Ammon's horn (tissue), 1 donor: ENCODE measurements around the gene ANTKMT.
"Not testable (repeated sequence)": the region's sequence is repeated elsewhere in the genome, so short reads cannot be mapped to it uniquely, and the experiment has no call there.

Experiments
- DNase-seq: peaks from one replicate; pipeline ENCODE4 v3.0.0-alpha.2; 2016; ENCODE audit warnings: low spot score

Gene ANTKMT

DNA sequence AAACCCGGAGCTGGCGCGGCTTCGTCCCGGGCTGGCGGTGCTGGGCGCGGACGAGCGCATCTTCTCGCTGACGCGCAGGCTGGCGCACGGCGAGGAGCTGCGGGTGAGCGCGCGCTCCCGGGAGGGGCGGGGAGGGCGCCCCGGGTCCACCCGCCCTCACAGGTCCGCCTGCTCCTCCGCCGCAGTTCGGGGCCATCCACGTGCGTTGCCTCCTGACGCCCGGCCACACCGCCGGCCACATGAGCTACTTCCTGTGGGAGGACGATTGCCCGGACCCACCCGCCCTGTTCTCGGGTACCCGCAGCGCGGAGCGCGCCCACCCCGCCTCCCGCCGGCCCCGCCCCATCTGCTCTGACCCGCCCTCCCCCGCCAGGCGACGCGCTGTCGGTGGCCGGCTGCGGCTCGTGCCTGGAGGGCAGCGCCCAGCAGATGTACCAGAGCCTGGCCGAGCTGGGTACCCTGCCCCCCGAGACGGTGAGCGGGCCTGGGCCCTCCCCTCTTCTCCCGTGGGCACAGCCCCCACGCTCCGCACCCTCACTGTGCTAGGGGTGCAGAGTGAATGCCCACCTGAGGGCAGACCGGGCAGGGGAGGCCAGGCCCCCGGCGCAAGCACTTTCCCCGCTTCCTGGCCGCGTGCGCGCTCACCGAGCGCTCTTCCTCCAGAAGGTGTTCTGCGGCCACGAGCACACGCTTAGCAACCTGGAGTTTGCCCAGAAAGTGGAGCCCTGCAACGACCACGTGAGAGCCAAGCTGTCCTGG, 7.4 kb downstream of the ANTKMT start:
- peak; percentile 63 for DNase-seq

DNA sequence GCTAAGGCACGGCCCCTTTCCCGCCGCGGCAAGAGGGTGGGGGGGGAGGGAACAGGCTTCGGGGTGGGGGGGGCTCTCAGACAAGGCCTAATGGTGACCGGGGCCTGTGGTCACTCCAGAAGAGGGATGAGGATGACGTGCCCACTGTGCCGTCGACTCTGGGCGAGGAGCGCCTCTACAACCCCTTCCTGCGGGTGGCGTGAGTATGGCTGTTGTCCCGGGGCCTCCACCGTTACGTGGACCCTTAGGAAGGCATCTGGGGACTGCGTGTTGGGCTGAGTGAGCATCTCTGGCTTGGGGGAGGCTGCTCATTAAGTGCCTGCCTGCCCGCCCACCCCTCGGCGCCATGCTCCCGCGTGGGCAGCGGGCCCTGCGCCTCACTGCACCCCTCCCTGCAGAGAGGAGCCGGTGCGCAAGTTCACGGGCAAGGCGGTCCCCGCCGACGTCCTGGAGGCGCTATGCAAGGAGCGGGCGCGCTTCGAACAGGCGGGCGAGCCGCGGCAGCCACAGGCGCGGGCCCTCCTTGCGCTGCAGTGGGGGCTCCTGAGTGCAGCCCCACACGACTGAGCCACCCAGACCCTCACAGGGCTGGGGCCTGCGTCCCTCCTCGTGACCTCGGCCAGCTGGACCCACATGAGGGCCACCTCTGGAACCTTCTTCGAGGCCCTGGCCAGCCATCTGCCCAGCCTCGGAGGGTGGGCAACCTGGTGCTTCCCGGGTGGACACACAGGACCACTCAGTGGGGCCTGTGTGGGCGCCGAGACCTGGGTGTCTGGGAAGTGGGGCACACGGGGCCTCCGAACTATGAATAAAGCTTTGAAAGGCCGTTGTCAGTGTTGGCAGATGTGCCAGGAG, 8.2 kb downstream of the ANTKMT start:
- DNase-seq = no peak

DNA sequence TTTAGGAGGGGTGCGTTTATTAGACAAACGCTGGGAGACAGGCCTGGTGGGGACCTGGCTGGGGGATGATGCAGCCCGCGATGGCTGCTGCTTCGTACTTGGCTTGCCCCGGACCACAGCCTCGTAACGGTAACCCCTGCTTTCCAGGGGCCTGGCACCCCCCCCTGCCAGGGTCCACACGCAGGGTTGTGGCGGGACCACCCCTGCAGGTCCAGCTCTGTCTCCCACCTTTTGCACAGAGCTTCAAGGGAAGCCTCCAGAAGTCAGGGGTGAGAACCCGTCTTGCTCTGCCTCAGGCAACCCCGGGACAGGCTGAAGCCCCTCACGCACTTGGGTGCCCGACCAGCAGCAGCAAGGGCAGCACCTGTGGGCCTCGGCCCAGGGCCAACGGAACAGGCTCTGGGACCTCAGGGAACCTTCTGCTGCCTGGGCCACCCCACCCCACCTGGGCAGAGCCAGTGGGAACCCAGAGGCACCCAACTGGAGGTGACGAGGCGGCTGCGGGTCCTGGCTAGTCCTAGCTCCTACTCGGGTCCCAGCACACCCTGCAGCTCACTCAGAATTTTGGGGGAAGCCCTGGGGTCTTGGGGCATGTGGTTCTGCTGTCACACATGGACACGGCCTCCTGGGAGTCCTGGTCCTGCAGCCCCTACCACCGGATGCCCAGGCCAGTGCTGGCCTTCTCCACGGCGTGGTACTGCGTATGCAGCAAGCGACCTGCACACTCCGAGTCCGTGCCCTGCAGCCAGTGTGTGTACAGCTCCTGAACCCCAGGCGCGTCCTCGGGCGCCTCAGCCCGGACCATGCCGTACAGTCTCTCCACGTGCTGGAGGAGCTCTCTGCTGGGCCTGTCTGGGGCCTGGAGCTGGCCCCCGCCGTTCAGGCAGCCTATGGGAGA, 9.1 kb downstream of the ANTKMT start:
- no peak for DNase-seq

DNA sequence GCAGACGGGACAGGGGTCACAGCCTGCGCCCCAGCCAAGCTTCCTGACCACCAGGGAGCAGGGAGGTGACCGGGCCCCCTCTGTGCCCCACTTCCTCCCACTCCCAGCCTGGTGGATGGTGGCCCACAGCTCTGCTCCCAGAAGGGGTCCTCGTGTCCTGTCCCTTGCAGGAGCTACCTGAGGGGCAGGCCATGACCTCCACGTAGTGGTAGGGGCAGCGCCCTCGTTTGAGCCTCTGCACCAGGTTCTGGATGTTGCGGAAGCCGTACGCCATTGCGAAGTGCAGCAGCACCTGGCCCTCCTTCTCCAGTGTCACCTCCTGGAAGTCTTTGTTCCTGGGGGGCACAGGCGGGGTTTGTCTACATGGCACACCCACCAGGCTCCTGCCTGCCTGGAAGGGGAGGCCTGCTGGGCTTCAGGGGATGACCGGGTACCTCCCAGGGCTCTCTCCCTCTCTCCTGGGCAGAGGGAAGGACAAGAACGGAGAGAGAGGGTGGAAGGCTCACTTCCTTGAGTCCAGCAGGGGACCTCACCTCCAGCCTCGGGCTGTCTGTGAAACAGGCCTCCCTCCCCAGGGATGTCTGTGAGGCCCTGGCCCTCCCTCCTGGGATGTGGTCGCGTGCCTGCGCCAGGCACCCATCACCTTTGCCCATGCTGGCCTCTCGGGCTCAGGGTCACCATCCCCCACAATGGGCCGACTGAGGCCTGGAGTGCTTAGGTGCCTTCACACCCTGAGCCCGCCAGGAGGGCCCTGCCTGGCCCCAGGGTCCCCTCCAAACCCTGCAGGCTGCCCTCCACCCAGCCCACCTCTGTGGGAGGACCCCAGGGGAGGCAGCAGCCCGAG, 9.9 kb downstream of the ANTKMT start:
- DNase-seq = no peak

DNA sequence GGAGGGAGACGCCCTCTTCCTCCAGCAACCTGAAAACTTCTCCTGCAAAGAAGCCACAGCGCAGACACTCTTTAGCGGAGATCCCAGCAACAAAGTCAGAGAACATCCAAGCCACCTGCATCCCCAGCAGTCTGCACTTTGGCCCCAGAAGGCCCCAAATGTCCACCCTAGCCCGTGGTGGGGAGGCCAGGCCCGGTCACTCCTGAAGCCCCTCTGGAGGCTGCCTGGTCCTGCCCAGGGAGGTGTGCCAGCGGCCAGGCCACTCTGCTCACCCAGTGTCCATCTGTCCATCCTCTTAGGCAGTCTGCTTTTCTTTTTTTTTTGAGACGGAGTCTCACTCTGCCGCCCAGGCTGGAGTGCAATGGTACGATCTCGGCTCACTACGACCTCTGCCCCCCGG, 11.4 kb downstream of the ANTKMT start:
- no peak for DNase-seq

DNA sequence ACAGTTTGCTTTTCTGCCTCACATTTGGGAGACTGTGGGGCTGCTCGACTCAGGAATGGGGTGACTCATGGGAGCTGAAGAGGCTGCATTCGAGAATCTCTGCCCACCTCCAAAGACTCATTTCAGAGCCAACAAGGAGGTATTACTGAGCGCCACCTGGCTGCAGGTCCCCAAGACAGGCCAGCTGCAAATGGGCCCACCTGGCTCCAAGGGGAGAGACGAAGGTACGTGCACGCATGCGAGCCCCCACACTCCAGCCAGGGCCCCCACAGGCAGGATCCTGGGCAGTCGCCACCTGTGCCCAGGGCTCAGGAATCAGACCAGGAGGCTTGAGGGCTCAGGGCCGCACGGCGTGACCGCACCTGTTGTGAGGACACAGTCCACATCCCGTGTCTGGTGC, 12.0 kb downstream of the ANTKMT start:
- no peak for DNase-seq

DNA sequence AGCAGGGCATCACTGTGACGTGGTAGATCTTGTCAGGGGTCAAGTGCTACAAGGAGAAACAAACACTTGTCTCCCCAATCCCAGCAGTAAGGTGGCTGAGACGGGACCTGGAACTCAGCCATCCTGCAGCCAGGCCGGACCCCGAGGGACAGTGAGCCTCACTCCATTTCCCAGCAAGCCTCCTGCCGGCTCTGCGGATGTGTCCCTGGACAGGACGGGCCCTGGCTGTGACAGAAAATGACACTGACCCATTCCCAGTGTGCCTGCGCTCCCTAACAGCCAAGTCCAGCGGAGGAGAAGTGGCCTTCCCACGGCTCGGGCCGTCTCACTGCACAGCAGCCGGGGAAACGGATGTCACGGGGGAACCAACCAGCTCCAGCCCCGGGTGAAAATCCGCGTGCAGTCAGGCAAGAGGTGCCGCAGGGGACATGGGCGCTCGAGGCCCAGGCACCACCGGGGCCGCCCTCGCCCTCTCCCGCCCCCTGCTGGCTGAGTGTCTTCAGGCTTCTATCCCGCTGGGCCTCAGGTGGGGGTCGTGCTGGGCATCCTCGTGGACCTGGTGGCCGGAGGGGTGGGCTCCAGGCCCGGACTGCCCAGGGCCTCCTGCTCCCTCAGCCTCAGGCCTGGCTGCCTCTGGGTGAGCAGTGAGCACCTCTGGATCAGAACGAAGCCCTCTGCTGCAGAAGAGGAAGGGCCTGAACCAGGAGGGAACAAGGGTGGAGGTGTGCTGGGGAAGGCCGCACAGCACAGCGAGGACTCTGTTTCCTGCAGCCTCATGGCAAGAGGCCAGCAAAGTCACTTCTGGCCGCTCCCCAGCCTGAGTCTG, 12.6 kb downstream of the ANTKMT start:
- no peak for DNase-seq

DNA sequence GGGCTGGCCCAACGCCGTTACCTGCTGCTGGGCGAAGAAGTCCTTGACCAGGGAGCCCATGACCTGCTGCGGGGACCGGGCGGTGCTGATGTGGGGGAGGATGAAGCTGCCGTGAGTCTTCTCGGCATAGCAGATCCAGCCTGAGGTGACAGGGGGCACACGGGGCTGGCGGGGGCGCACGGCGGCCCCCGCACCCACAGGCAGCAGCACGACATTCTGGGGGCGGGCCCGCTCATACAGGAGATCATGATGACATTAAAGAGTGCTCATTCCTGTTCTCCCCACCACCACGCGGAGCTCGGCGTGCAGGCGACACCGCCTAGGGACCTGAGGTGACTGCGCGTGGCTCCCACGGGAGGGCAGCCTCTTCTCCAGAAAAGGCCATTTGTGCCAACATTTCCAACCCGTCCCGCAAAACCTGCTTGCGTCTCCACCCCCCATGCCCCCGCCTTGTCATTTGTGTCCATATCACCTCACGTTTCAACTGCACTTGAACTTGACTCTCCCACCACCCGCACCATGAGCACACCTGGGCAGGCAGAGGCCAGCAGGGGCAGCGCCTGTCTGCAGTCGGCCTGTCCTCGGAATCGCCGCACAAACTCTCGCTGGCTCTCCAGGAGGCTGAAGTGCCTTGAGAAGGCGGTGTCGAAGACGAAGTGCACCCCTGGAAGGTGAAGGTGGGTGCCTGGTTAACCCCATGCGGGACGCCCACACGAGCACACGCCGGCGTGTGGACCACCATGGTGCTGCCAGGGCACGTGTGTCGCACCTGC, 13.4 kb downstream of the ANTKMT start:
- DNase-seq = no peak

DNA sequence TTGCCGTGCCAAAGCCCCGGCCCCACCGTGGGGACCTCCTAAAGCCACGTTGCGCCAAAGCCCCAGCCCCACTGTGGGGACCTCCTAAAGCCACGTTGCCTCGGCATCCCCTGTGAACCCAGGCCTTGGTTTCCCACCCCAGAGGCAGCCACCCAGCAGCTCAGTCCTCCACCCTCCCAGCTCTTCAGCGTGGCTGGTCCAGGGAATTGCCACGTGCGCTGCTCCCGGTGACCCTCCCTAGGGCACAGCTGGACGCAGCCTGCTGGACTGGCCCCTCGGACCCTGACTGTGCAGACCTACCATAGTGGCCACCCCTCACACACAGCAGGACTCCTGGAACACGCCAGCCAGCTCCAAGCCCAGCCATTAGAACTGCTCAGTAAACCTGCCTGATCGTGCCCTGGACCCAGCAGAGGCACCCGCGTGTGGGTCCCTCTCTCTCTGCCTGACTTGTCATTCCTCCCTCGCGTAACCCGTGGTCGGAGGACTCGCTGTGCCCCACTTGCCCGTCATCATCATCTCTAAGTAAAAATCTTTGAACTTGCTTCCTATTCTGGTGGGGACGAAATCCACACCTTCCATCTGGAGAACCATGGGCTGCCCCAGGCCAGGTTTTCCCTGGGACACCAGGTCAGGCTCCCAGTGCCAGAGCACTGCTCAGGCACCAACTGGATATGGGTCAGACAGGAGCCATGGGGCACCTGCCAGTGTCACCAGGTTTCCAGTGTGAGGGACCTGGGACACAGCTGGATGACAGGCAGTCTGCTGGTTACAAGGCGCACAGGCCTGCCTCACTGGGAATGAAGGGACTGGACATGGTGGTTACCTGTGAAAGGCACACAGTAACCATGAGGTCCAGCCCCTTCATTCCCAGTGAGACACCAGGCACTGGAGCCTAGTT, 14.3 kb downstream of the ANTKMT start:
- DNase-seq = no peak

DNA sequence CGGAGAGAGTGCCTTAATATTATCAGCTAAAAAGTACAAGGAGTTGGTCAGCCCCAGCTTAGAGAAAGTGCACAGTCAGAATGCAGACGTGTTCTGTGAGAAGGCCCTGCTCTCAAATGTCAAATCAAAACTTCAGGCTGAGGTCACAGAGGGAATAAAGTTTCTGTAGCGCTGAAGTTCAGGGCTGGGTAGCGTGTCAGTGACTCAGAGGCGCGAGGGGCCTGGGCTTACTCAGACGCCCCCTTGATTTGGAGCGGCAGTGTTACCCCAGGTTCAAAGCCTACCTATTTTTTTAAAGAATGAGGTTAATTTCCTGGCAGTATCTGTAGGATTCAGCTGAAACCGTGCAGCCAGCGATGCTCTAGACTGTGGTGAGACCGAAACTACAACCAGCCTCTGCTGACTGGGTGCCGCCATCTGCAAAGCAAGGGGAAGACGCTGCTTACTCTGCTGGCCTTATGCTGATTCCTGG, 15.1 kb downstream of the ANTKMT start:
- no peak for DNase-seq

DNA sequence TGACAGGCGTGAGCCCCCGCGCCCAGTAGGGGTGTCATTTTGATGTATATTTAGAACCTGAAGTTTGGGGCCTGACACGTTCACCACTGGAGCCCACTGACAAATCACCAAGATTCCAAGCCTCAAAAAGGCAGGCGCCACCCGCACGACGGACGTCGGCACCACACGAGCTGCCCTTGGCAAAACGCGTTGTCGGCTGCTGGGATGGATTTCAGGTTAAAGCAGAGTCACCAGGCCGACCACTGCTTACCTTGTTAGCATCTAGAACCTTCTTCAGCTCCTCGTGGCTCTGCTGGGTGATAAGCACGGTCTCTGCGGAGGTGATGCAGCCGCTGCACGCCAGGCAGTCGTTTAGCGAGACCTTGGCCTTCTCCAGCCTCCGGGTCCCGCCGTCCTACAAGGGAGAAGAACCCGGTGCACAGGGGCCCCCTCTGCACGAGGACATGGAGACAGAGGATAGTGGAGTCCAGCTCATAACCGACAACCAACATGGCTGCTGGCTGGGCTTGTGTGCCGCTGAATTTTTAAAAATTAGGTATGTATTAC, 16.1 kb downstream of the ANTKMT start:
- DNase-seq = no peak

DNA sequence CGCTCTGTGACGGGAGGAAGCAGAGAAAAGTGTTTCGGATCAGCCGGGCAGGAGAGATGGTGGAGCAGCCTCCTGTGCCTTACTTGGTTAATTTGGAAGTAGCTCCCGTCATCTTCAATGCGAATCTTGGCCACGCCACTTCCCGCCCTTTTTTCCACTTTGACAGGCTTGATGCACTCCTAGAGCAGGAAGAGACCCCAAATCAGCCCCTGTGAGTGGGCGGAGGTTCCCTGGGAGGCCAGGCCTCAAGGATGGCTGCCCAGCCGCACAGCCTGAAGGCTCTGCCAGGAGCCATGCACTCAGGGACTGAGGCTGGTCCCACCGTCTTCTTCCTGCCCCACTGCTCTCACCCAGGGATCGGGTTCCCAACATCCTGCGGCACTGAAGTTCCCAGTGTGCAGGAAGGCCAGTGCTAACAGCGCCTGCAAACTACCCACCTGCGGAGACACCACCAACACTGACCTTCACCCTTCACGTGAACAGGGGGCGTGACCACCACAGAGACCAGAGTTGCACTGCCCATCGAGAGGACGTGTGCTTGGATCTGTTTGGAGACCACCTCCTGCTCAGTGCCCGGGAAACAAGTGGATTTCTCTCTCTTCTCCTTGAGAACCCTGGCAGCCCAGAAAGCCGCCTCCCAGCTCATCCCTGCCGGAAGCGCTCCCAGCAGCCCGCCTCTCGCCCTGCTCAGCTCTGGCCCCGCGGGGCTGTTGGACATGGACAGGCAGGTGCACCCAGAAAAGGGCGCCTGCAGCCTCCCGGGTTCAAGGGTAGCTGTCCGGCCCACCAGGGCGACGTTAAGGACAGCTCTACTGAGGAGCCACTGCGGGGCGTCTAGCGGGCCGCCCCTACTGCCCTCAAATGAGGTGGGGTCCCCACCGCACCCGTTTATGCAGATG, 18.9 kb downstream of the ANTKMT start:
- no peak for DNase-seq

DNA sequence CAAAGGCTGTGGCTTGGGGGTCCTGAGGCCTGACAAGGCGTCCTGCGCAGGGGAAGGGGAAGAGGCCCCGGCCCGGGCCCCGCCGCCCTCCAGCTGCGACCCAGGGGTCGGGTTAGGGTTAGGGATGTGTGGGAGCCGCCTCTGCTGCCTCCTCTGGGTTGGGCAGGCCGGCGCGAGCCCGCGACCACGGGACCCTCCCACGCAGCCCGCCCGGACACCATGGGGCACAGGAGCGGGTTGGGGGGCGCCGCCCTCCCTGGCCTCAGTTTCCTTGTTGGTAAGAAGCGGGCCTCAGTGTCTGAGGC, 19.5 kb downstream of the ANTKMT start:
- no peak for DNase-seq

DNA sequence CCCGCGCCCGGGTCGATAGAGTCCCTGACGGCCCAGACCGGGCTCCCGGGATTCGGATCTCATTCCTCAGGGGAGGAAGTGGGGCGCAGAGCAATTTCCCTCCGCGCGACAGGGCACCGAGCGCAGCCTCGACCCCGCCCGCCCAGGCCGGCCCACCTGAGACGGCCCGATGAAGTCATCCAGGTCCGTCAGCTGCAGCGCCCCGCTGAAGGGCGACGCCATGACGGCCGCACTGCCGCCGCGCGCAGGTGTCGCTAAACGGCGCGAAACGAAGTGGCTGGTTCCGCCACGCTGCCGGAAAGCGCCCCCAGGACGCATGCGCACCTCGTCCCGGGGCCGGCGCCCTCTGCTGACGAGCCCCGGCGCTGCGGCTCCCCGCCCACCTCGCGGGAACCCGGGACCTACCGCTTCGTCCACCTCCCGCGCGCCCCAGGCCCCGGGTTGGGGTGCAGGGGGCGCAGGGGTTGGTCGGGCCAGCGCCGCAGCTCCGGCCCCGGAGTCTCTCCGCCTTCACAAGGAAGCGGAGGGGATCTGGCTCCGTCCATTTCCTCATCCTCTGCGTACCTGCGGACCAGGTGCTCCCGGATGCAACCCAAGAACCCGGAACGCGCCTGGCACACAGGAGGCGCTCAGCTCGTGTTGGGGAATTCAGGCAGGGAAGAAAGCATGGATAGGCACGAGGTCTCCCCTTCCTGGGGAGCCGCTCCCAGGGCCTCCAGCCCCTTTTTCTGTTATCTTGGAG, 20.0 kb downstream of the ANTKMT start, which contains the start of gene CIAO3:
CIAO3 (minus strand) TSS at position 234 of the 742 bp plus-strand sequence; CDS start at position 222, 12 bp downstream.
- peak; percentile 86 for DNase-seq

DNA sequence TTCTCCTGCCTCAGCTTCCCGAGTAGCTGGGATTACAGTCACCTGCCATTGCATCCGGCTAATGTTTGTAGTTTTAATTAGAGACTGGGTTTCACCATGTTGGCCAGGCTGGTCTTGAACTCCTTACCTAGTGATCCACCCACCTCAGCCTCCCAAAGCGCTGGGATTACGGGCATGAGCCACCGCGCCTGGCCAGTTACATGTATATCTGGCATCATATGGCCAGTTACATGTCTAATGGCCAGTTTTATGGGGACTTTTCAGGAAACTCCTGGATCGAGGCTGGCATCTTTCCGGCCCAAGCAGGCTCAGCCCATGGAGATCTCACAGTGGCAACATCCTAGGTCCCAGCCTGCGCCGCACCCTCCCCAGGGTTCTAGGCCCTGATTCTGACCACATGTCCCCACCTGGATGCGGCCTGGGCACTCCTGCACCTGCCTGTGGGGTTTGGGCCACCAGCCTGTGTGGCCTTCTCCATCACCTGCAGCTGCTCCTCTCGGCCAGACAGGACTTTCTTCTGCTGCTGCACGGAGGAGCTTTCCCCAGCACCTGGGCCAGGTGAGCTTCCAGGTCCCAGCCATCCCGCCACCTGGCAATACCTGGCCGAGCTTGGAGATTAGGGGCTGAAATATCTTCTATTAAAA, 21.2 kb downstream of the ANTKMT start:
- DNase-seq = no peak

DNA sequence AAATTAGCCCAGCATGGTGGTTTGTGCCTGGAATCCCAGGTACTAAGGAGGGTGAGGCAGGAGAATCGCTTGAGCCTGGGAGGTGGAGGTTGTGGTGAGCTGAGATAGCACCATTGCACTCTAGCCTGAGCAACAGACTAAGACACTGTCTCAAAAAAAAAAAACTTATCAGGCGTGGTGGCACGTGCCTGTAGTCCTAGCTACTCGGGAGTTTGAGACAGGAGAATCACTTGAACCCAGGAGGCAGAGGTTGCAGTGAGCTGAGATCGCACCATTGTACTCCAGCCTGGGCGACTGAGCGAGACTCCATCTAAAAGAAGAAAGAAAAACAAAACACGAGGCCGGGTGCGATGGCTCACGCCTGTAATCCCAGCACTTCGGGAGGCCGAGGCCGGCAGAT, 21.9 kb downstream of the ANTKMT start:
- not testable (repeated sequence) for DNase-seq
